ENCODE results near the gene PRKAR2B.

DNA sequence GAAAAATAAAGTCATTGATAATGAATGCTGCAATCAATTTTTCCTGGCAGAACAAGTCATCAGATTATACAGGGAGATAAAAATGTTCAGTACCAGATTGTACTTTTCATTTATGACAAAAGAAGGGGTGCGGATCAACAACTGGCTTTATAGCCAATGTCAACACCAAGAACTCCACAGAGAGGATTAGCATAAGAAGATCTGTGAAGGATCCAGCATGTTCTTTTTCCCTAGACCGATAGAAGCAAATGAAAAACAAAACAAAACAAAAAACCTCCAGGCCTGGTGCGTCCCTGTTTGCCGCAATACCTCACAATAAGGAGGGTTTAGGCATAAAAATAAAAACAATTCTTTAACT is 34.7 kb upstream of the PRKAR2B start:
- TF ChIP-seq, protein P1, sequence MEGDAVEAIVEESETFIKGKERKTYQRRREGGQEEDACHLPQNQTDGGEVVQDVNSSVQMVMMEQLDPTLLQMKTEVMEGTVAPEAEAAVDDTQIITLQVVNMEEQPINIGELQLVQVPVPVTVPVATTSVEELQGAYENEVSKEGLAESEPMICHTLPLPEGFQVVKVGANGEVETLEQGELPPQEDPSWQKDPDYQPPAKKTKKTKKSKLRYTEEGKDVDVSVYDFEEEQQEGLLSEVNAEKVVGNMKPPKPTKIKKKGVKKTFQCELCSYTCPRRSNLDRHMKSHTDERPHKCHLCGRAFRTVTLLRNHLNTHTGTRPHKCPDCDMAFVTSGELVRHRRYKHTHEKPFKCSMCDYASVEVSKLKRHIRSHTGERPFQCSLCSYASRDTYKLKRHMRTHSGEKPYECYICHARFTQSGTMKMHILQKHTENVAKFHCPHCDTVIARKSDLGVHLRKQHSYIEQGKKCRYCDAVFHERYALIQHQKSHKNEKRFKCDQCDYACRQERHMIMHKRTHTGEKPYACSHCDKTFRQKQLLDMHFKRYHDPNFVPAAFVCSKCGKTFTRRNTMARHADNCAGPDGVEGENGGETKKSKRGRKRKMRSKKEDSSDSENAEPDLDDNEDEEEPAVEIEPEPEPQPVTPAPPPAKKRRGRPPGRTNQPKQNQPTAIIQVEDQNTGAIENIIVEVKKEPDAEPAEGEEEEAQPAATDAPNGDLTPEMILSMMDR (IDR thresholded peaks at IDR 0.05), result no peak
- no peak for TF ChIP-seq EZH2 (IDR thresholded peaks at IDR 0.05)

All from neural progenitor cell (in vitro differentiated cells).